H1 (cell line): ENCODE results near the gene GCHFR. TPM values are rescaled to one million over a fixed set of nuclear protein-coding genes. Genes with fewer than 3 reads are reported as not detected.

Experiments
- CTCF ChIA-PET: fragments of 300-600 bp; sonication (Branson Sonifier 250); formaldehyde crosslinking; loops from one replicate; lab custom pipeline; 2021; ENCODE audit not compliant: partially characterized antibody; lab: Charles Lee
- POLR2A ChIA-PET: fragments of 300-600 bp; sonication (Branson Sonifier 250); formaldehyde crosslinking; loops from one replicate; lab custom pipeline; 2021; ENCODE audit warnings: inconsistent platforms; ENCODE audit not compliant: partially characterized antibody; lab: Charles Lee
- DNase-seq, 2 experiments: peaks; one replicate each; pipeline versions ENCODE4 v3.0.0 to v3.0.0-alpha.2; 2010 to 2022; ENCODE audit warnings: low spot score in 2 of 2, low read depth in 1 of 2, mixed read lengths in 1 of 2
- FAIRE-seq: peaks from 2 replicates; lab custom pipeline; 2011; peaks lifted over from hg19 to GRCh38; lab: Jason Lieb, UNC
- H2AFZ ChIP-seq: 2 replicates; pipeline ENCODE4 v1.8.1; 2012; ENCODE audit warnings: low read length, inconsistent platforms
- H2AK5ac ChIP-seq: 2 replicates; pipeline ENCODE4 v1.6.1; 2013; ENCODE audit warnings: low read depth, low read length
- H2BK120ac ChIP-seq: replicated peaks from 2 replicates; pipeline ENCODE3; 2013; ENCODE audit warnings: low read depth, low read length, inconsistent platforms
- H2BK12ac ChIP-seq: 2 replicates; pipeline ENCODE4 v1.6.1; 2013; ENCODE audit warnings: low read depth, low read length
- H2BK15ac ChIP-seq: 2 replicates; pipeline ENCODE4 v1.6.1; 2013; ENCODE audit warnings: low read length
- H2BK20ac ChIP-seq: 2 replicates; pipeline ENCODE4 v1.6.1; 2013; ENCODE audit warnings: low read length
- H2BK5ac ChIP-seq: 2 replicates; pipeline ENCODE4 v1.6.1; 2013; ENCODE audit warnings: low read depth, low read length
- H3K14ac ChIP-seq: 2 replicates; pipeline ENCODE4 v1.6.1; 2013; ENCODE audit warnings: inconsistent platforms; ENCODE audit not compliant: insufficient read length
- H3K18ac ChIP-seq: 2 replicates; pipeline ENCODE4 v1.6.1; 2013; ENCODE audit warnings: low read length; ENCODE audit errors: extremely low read depth
- H3K23ac ChIP-seq: 2 replicates; pipeline ENCODE4 v1.6.1; 2013; ENCODE audit warnings: inconsistent platforms; ENCODE audit not compliant: insufficient read length
- H3K23me2 ChIP-seq: 2 replicates; pipeline ENCODE4 v1.6.1; 2013; ENCODE audit warnings: low read depth, low read length
- H3K27ac ChIP-seq: 2 replicates; pipeline ENCODE4 v1.6.1; 2011; ENCODE audit warnings: low read depth, low read length, inconsistent platforms
- H3K27me3 ChIP-seq, 4 experiments: replicated peaks in 1 of 4; 1 replicate in 1 of 4; 2 replicates in 3 of 4; pipeline versions ENCODE4 v1.6.1 to v1.8.1; 2011 to 2013; ENCODE audit warnings: low read length in 3 of 4, mild to moderate bottlenecking in 3 of 4, inconsistent platforms in 2 of 4, mixed read lengths in 2 of 4, moderate library complexity in 1 of 4; ENCODE audit not compliant: control insufficient read depth in 3 of 4, insufficient read depth in 3 of 4; ENCODE audit errors: extremely low read depth in 1 of 4
- H3K36me3 ChIP-seq, 4 experiments: 2 replicates each; pipeline versions ENCODE4 v1.6.1 to v1.8.1; 2011 to 2013; ENCODE audit warnings: mild to moderate bottlenecking in 4 of 4, low read length in 3 of 4, moderate library complexity in 2 of 4, control low read depth in 1 of 4, inconsistent platforms in 1 of 4; ENCODE audit not compliant: insufficient read depth in 4 of 4, control insufficient read depth in 2 of 4
- H3K4ac ChIP-seq: replicated peaks from 2 replicates; pipeline ENCODE3; 2013; ENCODE audit warnings: low read length, low read depth, mixed read lengths, inconsistent platforms; ENCODE audit not compliant: insufficient read length
- H3K4me1 ChIP-seq, 4 experiments: replicated peaks in 1 of 4; 1 replicate in 1 of 4; 2 replicates in 3 of 4; pipeline versions ENCODE4 v1.6.1 to v1.8.1; 2011 to 2013; ENCODE audit warnings: low read length in 3 of 4, inconsistent platforms in 2 of 4, mixed read lengths in 1 of 4; ENCODE audit not compliant: insufficient read depth in 4 of 4, control insufficient read depth in 3 of 4
- H3K4me2 ChIP-seq, 2 experiments: 2 replicates each; pipeline versions ENCODE4 v1.6.1 to v1.8.1; 2011 to 2013; ENCODE audit warnings: low read depth in 2 of 2, low read length in 2 of 2, control low read depth in 1 of 2, inconsistent platforms in 1 of 2, mild to moderate bottlenecking in 1 of 2; ENCODE audit not compliant: insufficient read depth in 1 of 2
- H3K4me3 ChIP-seq, 4 experiments: fragments of 200-600, 300-600 bp in 1 of 4; sonication (generic), shearing (Covaris generic), sonication (Bioruptor Twin) in 1 of 4; 2 replicates each; pipeline versions ENCODE4 v1.5.1 to v1.8.1; 2011 to 2016; ENCODE audit warnings: low read length in 4 of 4, low read depth in 3 of 4, control low read depth in 2 of 4, inconsistent platforms in 2 of 4, mild to moderate bottlenecking in 2 of 4, mixed read lengths in 1 of 4, moderate library complexity in 1 of 4; ENCODE audit not compliant: insufficient read depth in 2 of 4; ENCODE audit errors: extremely low read depth in 1 of 4
- H3K56ac ChIP-seq: replicated peaks from 2 replicates; pipeline ENCODE3; 2013; ENCODE audit warnings: low read depth, mild to moderate bottlenecking, mixed read lengths, low read length, inconsistent platforms; ENCODE audit not compliant: insufficient read length
- H3K79me1 ChIP-seq: 2 replicates; pipeline ENCODE4 v1.6.1; 2013; ENCODE audit warnings: low read depth, low read length, control low read depth
- H3K79me2 ChIP-seq, 2 experiments: 2 replicates each; pipeline versions ENCODE4 v1.6.1 to v1.8.1; 2012 to 2013; ENCODE audit warnings: low read length in 2 of 2, mild to moderate bottlenecking in 2 of 2, inconsistent platforms in 1 of 2; ENCODE audit not compliant: insufficient read depth in 2 of 2, control insufficient read depth in 1 of 2
- H3K9ac ChIP-seq, 4 experiments: replicated peaks in 1 of 4; 1 replicate in 1 of 4; 2 replicates in 3 of 4; pipeline versions ENCODE4 v1.6.1 to v1.8.1; 2011 to 2013; ENCODE audit warnings: low read depth in 3 of 4, low read length in 3 of 4, control low read depth in 2 of 4, mild to moderate bottlenecking in 2 of 4, moderate library complexity in 2 of 4, inconsistent platforms in 1 of 4; ENCODE audit errors: extremely low read depth in 1 of 4
- H3K9me3 ChIP-seq, 2 experiments: 2 replicates each; pipeline versions ENCODE4 v1.6.1 to v1.8.1; 2012 to 2013; ENCODE audit warnings: mild to moderate bottlenecking in 2 of 2, moderate library complexity in 2 of 2, control low read depth in 1 of 2, inconsistent platforms in 1 of 2, low read depth in 1 of 2, low read length in 1 of 2, mixed read lengths in 1 of 2; ENCODE audit not compliant: insufficient read depth in 2 of 2
- H4K20me1 ChIP-seq, 2 experiments: replicated peaks in 1 of 2; 2 replicates each; pipeline versions ENCODE3 to v1.8.1; 2011 to 2013; ENCODE audit warnings: inconsistent platforms in 2 of 2, low read length in 2 of 2, mild to moderate bottlenecking in 1 of 2; ENCODE audit not compliant: insufficient read depth in 2 of 2, control insufficient read depth in 1 of 2
- H4K5ac ChIP-seq: 2 replicates; pipeline ENCODE4 v1.6.1; 2013; ENCODE audit warnings: low read length, low read depth, mixed read lengths, inconsistent platforms; ENCODE audit not compliant: insufficient read length
- H4K8ac ChIP-seq: 2 replicates; pipeline ENCODE4 v1.8.0; 2013; ENCODE audit warnings: mild to moderate bottlenecking, moderate library complexity, low read length, inconsistent platforms; ENCODE audit not compliant: insufficient read depth; ENCODE audit errors: extremely low read depth
- H4K91ac ChIP-seq: replicated peaks from 2 replicates; pipeline ENCODE3; 2013; ENCODE audit warnings: low read length, mixed read lengths, inconsistent platforms; ENCODE audit not compliant: insufficient read length
- NRF1 ChIP-seq: IDR thresholded peaks from 2 replicates; pipeline ENCODE4 v1.6.1; 2011; ENCODE audit warnings: mild to moderate bottlenecking, low read depth, low read length, improper control_type of control experiment
- WGBS, 2 experiments: shearing (Covaris generic) in 1 of 2; methylation state at CpG; one replicate each; pipeline versions ENCODE4 v1.1.6 to v1.1.7; 2013 to 2015; ENCODE audit warnings: low lambda C conversion rate in 2 of 2, mixed read lengths in 2 of 2, inconsistent platforms in 1 of 2, low coverage in 1 of 2, missing lambda C conversion rate in 1 of 2; ENCODE audit not compliant: insufficient replicate concordance in 2 of 2, insufficient coverage in 1 of 2, insufficient read length in 1 of 2; ENCODE audit errors: extremely low coverage in 1 of 2, missing lambda C conversion rate in 1 of 2; 5-methylcytosine and 5-hydroxymethylcytosine counted together
- polyA plus RNA-seq, 7 experiments: library from polyadenylated mRNA; depleted of rRNA in 3 of 7; stranded (reverse) in 5 of 7; unstranded in 2 of 7; fragments of >200 nt in 5 of 7; fragments of 200-250 nt in 2 of 7; gene quantifications; 1 replicate in 5 of 7; 2 replicates in 1 of 7; 4 replicates in 1 of 7; pipeline versions ENCODE4 v1.2.1 to v1.2.3, GENCODE V29; 2011 to 2013; ENCODE audit warnings: missing spikeins in 2 of 7, mixed read lengths in 2 of 7
- total RNA-seq: library from RNA; stranded (reverse); fragmentation: NEBNext Ultra II Directional; extraction: Animal tissue kit (Norgen Biotek cat#: 25700); gene quantifications from 2 replicates; pipeline ENCODE4 v1.2.1, GENCODE V29; 2021

GCHFR gene
- total and polyA plus RNA-seq, 2 of the 8 experiments (the other 6 are each of a cell fraction or from before 2014, with no cell fraction given) = 25.9 to 81.5 TPM

GRCh38 chr15:40807028-40807887 is 43.4 kb downstream of the GCHFR start, which contains the start of the genes DNAJC17 and ZFYVE19:
Gene DNAJC17 (minus strand): TSS chr15:40807473. CDS start chr15:40807446, 27 bp downstream.
Gene ZFYVE19 (plus strand): TSS chr15:40807089. CDS start chr15:40807590, 501 bp downstream.
- H3K27ac ChIP-seq = no peak within 1 kb of the TSS; the same call in 1 of the 2 replicates
- H2AK5ac ChIP-seq = no peak within 1 kb of the TSS
- peak within 1 kb of the TSS; percentile 89; the same call in 1 of the 2 replicates for H2BK15ac ChIP-seq
- H3K4me2 ChIP-seq = peak within 1 kb of the TSS; percentile 85 to 91
- H2BK5ac ChIP-seq = peak within 1 kb of the TSS; percentile 79
- peaks cover 9% of the 10 kb centered on the region; the same call in 1 of the 2 replicates for H3K23me2 ChIP-seq
- peaks cover 0 to 2% (median 0%) of the 10 kb centered on the region in 4 experiments; a peak in 1 of 8 replicates for H3K36me3 ChIP-seq
- peak within 1 kb of the TSS; percentile 86 for H3K18ac ChIP-seq
- H4K91ac ChIP-seq = peak within 1 kb of the TSS; percentile 49
- H4K20me1 ChIP-seq = no peaks in the 10 kb centered on the region
- H4K5ac ChIP-seq = peak within 1 kb of the TSS; percentile 71
- H3K56ac ChIP-seq = no peak within 1 kb of the TSS
- H3K79me1 ChIP-seq = no peaks in the 10 kb centered on the region
- CTCF ChIA-PET = interaction anchor here (0.7 to 2.6 kb wide), 11 partner anchors 11 to 125 kb away, joined by 3 to 9 read pairs (median 5); partner anchors contain the start of genes RHOV and VPS18
- no peak for FAIRE-seq
- 2% methylated on average over 56 of the region's 64 CpGs; no CpG with 5 or more reads in 1 of the 2 experiments for WGBS, 2 experiments
- H3K4ac ChIP-seq = no peak within 1 kb of the TSS
- H4K8ac ChIP-seq = peak within 1 kb of the TSS; percentile 60
- H3K4me1 ChIP-seq = peaks cover 0 to 10% (median 5%) of the 10 kb centered on the region in 4 experiments; a peak in 5 of 7 replicates
- H3K27me3 ChIP-seq = no peaks in the 10 kb centered on the region
- no peak within 1 kb of the TSS for H3K23ac ChIP-seq
- H2AFZ ChIP-seq = peak within 1 kb of the TSS; percentile 96
- no peaks in the 10 kb centered on the region for H3K9me3 ChIP-seq
- H3K9ac ChIP-seq = peak within 1 kb of the TSS in 3 of 4 experiments; percentile 48 to 81 (median 57); a peak in 6 of 7 replicates
- DNase-seq = peak; percentile 90 to 94
- peak within 1 kb of the TSS; percentile 86 to 99 (median 94) for H3K4me3 ChIP-seq
- no peak within 1 kb of the TSS for H2BK20ac ChIP-seq
- no peak within 1 kb of the TSS for H2BK12ac ChIP-seq
- no peak within 1 kb of the TSS for H3K14ac ChIP-seq
- H3K79me2 ChIP-seq = no peaks in the 10 kb centered on the region; a peak in 1 of 4 replicates
- POLR2A ChIA-PET = interaction anchor here (0.6 to 2.1 kb wide), 10 partner anchors 18 to 495 kb away, joined by 3 to 7 read pairs (median 4); partner anchors contain the start of genes RAD51, SPINT1 and VPS18
- no peak within 1 kb of the TSS for H2BK120ac ChIP-seq
- peak; percentile 61 for TF ChIP-seq NRF1
